Activated CD4-positive, alpha-beta memory T cell treated with anti-CD3 and anti-CD28 coated beads, Interleukin-2, amount 10 ng/mL, durations not matched to agents 7 days and 5 days (primary cell): Measurements from ENCODE around the gene ENTPD7. TPM values are rescaled to one million over a fixed set of nuclear protein-coding genes. Genes with fewer than 3 reads are reported as not detected.
A peak's percentile ranks its signal among the peaks of the same experiment; 100 is the strongest.

ENCODE experiments used
- CTCF ChIA-PET: fragments of 350-600 bp; sonication (Branson Sonifier 250); formaldehyde crosslinking; loops from one replicate; lab custom pipeline; 2021; ENCODE audit warnings: antibody characterized with exemption, inconsistent platforms; lab: Charles Lee
- POLR2A ChIA-PET: fragments of 350-600 bp; sonication (Branson Sonifier 250); formaldehyde crosslinking; loops from one replicate; lab custom pipeline; 2021; ENCODE audit warnings: antibody characterized with exemption; lab: Charles Lee
- DNase-seq: peaks from one replicate; pipeline ENCODE4 v3.0.0-alpha.2; 2020
- H3K27ac Mint-ChIP-seq: one replicate; pipeline ENCODE4 v1.8.0; 2021; ENCODE audit warnings: mild to moderate bottlenecking, mixed read lengths
- H3K27me3 Mint-ChIP-seq: one replicate; pipeline ENCODE4 v1.8.0; 2021; ENCODE audit warnings: mixed read lengths
- H3K36me3 Mint-ChIP-seq: one replicate; pipeline ENCODE4 v1.8.0; 2021; ENCODE audit warnings: low read depth, mixed read lengths
- H3K4me1 Mint-ChIP-seq: one replicate; pipeline ENCODE4 v1.8.0; 2021; ENCODE audit warnings: mixed read lengths
- H3K4me3 Mint-ChIP-seq: one replicate; pipeline ENCODE4 v1.8.0; 2021; ENCODE audit warnings: mild to moderate bottlenecking, mixed read lengths
- H3K9me3 Mint-ChIP-seq: one replicate; pipeline ENCODE4 v1.8.0; 2021; ENCODE audit warnings: mixed read lengths
- total RNA-seq, 2 experiments: library from RNA; stranded (reverse); gene quantifications; one replicate each; pipeline ENCODE4 v1.2.3, GENCODE V29; 2021

The ENTPD7 gene
- total RNA-seq, 2 experiments from 2014 or later: 4.1 to 4.3 TPM

DNA sequence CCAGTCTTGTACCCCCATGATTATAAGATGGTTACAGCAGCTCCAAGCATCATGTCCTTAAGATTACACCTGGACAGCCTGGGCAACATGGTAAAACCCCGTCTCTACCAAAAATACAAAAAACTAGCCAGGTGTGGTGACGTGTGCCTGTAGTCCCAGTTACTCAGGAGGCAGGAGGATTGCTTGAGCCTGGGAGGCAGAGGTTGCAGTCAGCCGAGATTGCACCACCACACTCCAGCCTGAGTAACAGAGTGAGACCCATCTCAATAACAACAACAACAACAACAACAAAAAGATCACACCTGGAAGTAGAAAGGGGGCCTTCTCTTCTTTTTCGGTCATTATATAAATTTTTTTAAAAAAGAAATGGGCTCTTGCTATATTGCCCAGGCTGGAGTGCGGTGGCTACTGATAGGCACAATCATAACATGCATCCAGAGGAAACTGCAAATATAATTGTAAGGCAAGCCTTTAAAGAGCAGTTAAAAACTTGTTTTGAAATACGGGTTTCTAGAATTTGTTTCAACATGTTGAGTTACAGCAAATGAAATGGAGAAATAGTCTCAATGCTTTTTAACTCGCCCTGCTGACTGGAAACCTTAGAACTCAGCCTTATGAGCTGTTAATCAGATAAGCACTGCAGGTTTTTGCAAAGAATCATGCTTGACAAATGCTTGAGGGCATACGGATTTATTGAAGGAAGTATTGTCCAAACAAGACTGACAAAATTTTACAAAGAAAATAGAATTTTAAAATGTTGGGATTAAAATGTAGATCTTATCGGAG, 4.7 kb upstream of the ENTPD7 start:
- no peaks in the 10 kb centered on the region for H3K9me3 Mint-ChIP-seq
- DNase-seq: no peak
- ChIA-PET CTCF (interaction anchor here (1.4 kb wide), 1 partner anchor 41 kb away, joined by 3 read pairs; no protein-coding TSS in a partner anchor), POLR2A (interaction anchor here (1.1 to 1.7 kb wide), 2 partner anchors 33 to 225 kb away, joined by 4 to 9 read pairs; partner anchors contain the start of gene GOT1)
- no peak overlapping the region for H3K4me3 Mint-ChIP-seq
- no peak overlapping the region for H3K27ac Mint-ChIP-seq
- H3K27me3 Mint-ChIP-seq: peaks cover 23% of the 10 kb centered on the region
- no peaks in the 10 kb centered on the region for H3K36me3 Mint-ChIP-seq
- peaks cover 14% of the 10 kb centered on the region for H3K4me1 Mint-ChIP-seq

DNA sequence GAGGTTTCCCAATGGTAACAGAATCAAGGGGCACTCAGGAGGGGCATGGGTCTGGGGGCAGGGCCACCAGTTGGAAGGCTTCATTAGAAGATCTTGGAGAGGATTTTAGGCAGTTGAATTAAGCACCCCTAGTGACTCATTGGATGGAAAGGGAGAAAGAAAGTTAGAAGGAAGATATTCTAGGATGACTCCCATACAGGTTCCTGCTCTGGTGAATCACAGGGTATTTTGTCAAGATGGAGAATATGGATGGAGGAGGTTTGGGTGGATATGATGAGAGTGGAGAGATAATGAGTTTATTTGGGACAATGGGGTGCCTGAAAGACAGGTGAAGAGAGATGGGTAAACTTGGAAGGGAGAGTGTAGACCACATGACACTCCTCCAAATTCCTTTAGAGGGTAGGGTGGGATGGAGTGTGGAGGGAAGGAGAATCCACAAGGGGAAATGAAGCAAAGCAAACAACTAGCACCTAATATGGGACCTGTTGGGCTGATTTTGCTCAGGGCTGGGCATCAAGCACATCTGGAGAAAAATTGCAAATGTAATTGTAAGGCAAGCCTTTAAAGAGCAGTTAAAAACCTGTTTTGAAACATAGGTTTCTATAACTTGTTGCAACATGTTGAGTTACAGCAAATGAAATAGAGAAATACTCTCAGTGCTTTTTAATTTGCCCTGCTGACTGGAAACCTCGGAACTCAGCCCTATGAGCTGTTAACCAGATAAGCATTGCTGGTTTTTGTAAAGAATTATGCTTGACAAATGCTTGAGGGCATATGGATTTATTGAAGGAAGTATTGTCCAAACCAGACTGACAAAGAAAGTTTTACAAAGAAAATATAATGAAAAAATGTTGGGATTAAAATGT, 2.9 kb upstream of the ENTPD7 start:
- no peak overlapping the region for H3K4me3 Mint-ChIP-seq
- H3K36me3 Mint-ChIP-seq: no peaks in the 10 kb centered on the region
- ChIA-PET POLR2A (interaction anchor here (4.5 kb wide), 1 partner anchor 36 kb away, joined by 53 read pairs; the partner anchor contains the start of gene SLC25A28), CTCF (no interaction called here)
- no peak overlapping the region for H3K27ac Mint-ChIP-seq
- no peak for DNase-seq
- peaks cover 19% of the 10 kb centered on the region for H3K27me3 Mint-ChIP-seq
- no peaks in the 10 kb centered on the region for H3K9me3 Mint-ChIP-seq
- peaks cover 21% of the 10 kb centered on the region for H3K4me1 Mint-ChIP-seq

DNA sequence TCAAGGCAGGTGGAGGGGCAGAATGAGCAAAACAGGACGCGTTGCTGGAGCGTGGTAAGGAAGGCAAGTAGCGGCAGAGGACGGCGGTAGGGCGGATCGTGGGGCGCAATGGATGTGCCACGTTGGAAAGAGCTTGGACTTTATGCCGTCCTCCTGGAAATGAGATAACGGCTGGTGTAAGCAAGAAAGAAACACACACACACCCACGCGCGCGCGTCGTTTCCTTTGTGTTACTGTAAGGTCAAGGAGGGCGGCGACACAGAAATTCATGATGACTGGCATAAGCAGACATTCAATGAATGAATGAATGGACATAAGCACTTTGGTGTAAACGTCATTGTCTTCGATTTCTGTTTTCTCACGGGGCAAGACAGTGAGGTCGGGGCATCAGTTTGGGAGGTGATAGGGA, 683 bp upstream of the ENTPD7 start:
- POLR2A ChIA-PET: interaction anchor here (0.9 to 4.5 kb wide), 5 partner anchors 15 to 1524 kb away, joined by 3 to 53 read pairs (median 8); partner anchors contain the start of genes COX15, CUTC, GOT1 and R3HCC1L
- H3K27me3 Mint-ChIP-seq: peaks cover 18% of the 10 kb centered on the region
- H3K27ac Mint-ChIP-seq: peak overlapping the region; percentile 69
- DNase-seq: peak; percentile 49
- H3K4me1 Mint-ChIP-seq: peaks cover 24% of the 10 kb centered on the region
- peak overlapping the region; percentile 84 for H3K4me3 Mint-ChIP-seq
- CTCF ChIA-PET: interaction anchor here (0.8 to 2.1 kb wide), 13 partner anchors 18 to 351 kb away, joined by 3 to 9 read pairs (median 4); partner anchors contain the start of genes COX15, CUTC, DNMBP and GOT1
- H3K9me3 Mint-ChIP-seq: no peaks in the 10 kb centered on the region
- no peaks in the 10 kb centered on the region for H3K36me3 Mint-ChIP-seq

DNA sequence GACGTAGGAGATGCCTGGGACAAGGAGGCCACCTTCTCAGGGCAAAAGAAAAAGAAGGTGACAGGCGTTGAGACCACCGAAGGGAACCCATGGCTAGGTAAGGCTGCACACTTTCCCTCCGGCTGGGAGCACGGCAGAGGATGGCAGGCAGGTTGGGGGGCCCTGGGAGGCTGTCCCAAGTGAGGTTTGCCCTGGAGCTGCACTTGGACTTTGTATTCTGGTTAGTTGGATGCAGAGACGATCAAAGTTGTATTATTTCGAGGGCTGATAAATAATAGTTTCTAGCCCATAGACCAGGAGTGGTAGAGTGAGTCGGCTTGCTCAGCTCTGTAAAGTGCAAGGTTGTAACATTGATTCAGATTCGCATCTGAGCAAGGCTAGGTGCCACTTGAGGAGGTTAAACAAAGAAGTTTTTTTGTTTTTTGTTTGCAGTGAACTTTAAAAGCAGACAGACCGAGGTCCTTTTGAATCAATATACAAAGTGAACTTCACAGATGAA, 608 bp downstream of the ENTPD7 start:
- Mint-ChIP-seq H3K4me1 (peaks cover 24% of the 10 kb centered on the region), H3K27me3 (peaks cover 15% of the 10 kb centered on the region), H3K4me3 (peak overlapping the region; percentile 84), H3K36me3 (no peaks in the 10 kb centered on the region), H3K27ac (no peak overlapping the region), H3K9me3 (no peaks in the 10 kb centered on the region)
- no peak for DNase-seq
- POLR2A ChIA-PET: interaction anchor here (0.9 to 4.5 kb wide), 4 partner anchors 23 to 72 kb away, joined by 3 to 53 read pairs (median 14); partner anchors contain the start of genes COX15, CUTC and SLC25A28
- CTCF ChIA-PET: interaction anchor here (1.0 to 2.1 kb wide), 9 partner anchors 16 to 350 kb away, joined by 3 to 9 read pairs (median 5); partner anchors contain the start of genes COX15, CUTC, DNMBP and GOT1

DNA sequence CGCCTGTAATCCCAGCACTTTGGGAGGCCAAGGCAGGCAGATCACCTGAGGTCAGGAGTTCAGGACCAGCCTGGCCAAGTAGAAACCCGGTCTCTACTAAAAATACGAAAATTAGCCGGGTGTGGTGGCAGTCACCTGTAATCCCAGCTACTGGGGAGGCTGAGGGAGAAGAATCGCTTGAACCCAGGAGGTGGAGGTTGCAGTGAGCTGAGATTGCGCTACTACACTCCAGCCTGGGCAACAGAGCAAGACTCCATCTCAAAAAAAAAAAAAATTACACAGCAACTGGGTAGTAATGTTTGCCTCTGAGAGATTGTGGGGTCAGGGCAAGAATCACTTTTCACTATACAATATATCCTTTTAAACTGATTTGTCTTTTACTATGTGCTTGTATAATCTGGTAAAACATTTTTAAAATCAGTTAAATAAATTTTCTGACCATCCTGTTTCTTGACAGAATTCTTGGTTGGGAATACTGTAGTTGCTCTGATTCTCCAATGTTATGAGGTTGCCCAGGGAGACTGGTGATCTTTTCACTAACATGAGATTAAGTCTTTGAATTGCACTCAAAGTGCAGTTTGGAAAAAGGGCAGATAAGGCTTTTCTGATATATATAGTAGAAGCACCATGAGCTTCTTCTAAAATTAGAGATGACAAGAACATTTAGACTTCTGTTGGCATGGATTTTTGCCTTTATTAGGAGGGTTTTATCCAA, 1.5 kb downstream of the ENTPD7 start:
- Mint-ChIP-seq H3K4me3 (no peak overlapping the region), H3K27ac (no peak overlapping the region), H3K36me3 (peaks cover 2% of the 10 kb centered on the region), H3K4me1 (peaks cover 24% of the 10 kb centered on the region), H3K27me3 (peaks cover 14% of the 10 kb centered on the region), H3K9me3 (no peaks in the 10 kb centered on the region)
- DNase-seq: no peak
- POLR2A ChIA-PET: interaction anchor here (1.0 to 4.5 kb wide), 3 partner anchors 22 to 71 kb away, joined by 3 to 53 read pairs (median 24); partner anchors contain the start of genes COX15, CUTC and SLC25A28
- CTCF ChIA-PET: no interaction called here

DNA sequence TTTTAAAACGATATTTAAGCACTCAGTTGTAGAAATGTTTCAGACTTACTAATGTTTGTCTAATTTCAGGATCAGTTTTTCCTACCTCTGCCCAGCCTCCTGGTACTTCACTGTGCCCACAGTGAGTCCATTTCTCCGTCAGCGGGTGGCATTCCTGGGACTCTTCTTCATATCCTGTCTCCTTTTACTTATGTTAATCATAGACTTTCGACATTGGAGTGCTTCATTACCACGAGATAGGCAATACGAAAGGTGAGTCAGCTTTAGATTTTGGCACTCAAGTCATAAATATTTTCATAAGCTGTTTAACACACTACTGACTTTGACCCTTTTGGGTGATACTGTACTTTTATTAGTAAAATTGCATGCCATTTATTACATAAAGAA, 2.1 kb downstream of the ENTPD7 start:
- H3K9me3 Mint-ChIP-seq: no peaks in the 10 kb centered on the region
- H3K36me3 Mint-ChIP-seq: peaks cover 4% of the 10 kb centered on the region
- DNase-seq: no peak
- peaks cover 24% of the 10 kb centered on the region for H3K4me1 Mint-ChIP-seq
- POLR2A ChIA-PET: no interaction called here
- CTCF ChIA-PET: no interaction called here
- peaks cover 8% of the 10 kb centered on the region for H3K27me3 Mint-ChIP-seq
- no peak overlapping the region for H3K27ac Mint-ChIP-seq
- no peak overlapping the region for H3K4me3 Mint-ChIP-seq

DNA sequence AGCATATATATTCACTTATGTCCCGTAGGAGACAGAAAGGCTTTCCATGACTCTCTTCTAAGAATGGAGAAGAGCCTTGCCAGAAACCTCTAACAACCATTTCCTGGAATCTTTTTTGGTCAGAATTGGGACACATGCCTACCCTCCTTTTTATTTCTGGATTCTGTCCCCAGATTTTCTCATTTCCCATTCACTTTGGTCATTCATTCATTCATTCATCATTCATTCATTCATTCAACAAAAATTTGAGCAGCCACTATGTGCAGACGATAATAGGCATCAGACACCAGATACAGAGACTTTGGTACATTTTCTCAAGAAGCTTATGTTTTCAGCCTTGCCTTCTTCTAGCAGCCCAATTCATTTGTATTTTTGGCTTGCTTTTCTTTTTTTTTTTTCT, 6.0 kb downstream of the ENTPD7 start:
- no peaks in the 10 kb centered on the region for H3K27me3 Mint-ChIP-seq
- H3K27ac Mint-ChIP-seq: no peak overlapping the region
- no peaks in the 10 kb centered on the region for H3K9me3 Mint-ChIP-seq
- no peak for DNase-seq
- ChIA-PET CTCF (no interaction called here), POLR2A (no interaction called here)
- peaks cover 4% of the 10 kb centered on the region for H3K36me3 Mint-ChIP-seq
- H3K4me3 Mint-ChIP-seq: no peak overlapping the region
- peaks cover 3% of the 10 kb centered on the region for H3K4me1 Mint-ChIP-seq

DNA sequence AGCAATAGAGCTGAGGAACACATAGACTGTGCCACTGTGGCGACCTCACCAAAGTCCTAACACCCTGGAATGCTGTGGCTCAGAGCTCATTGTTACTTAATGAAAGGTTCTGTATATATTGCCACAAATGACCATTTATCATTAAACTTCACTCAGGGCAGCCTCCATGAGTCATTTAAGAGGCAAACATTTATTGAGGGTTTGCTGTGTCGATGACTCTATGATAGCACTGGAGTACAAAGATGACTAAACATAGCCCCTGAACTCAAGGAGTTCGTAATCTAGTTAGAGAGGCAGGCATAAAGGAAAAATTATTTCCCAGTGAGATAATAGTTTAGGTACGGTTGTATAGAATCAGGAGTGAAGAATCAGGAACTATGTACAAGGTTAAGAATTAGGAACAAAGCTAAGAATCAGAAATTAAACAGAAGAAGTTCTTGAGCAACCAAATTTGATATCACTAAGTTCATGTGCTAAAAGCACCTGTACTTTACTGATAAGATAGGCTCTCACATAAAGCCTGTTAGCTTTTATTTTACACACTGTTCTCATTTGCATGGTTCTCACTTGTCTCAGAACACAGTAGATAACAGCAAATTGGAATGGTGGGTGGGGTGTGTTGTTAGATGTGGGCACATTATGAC, 7.9 kb downstream of the ENTPD7 start:
- Mint-ChIP-seq H3K36me3 (peaks cover 4% of the 10 kb centered on the region), H3K9me3 (no peaks in the 10 kb centered on the region), H3K4me3 (no peak overlapping the region), H3K27me3 (no peaks in the 10 kb centered on the region), H3K27ac (no peak overlapping the region), H3K4me1 (peaks cover 1% of the 10 kb centered on the region)
- CTCF ChIA-PET: no interaction called here
- DNase-seq: no peak
- POLR2A ChIA-PET: no interaction called here

DNA sequence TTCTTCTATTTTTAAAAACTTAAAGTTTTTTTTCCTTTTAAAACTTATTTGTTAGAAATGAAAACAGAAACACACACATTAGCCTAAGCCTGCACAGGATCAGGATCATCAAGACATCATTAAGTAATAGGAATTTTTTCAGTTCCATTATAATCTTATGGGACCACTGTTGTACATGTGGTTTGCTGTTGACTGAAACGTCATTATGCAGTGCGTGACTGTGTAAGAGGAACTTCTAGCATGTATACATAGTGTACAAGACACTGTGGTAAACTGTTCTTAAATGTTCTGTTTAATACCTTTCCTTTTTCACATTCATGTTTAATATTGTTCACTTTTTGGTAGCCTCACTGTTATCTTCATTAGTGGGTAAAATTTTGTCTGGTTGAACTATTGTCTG, 12.1 kb downstream of the ENTPD7 start:
- POLR2A ChIA-PET: no interaction called here
- no peaks in the 10 kb centered on the region for H3K9me3 Mint-ChIP-seq
- CTCF ChIA-PET: no interaction called here

DNA sequence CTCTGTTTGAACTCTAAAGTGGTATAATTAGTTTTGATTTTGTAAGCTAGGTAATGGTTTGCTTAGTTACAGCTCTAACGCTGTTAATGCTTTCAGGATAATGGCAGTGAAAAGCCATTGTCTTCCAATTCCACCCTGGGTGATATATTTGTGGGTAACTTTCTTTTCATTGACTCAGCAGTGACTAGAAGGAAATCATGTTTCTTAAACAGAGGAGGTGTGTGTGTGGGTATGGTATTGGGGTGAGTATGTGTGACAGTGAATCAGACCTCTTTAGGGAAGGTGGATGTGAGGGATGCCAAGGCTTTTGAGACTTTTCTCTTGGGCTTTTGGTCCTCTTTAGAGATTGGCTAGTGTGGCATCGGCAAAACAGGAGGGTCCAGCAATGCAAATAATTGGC, 13.6 kb downstream of the ENTPD7 start:
- no peak for DNase-seq
- ChIA-PET POLR2A (no interaction called here), CTCF (no interaction called here)
- Mint-ChIP-seq H3K4me1 (peaks cover 7% of the 10 kb centered on the region), H3K9me3 (no peaks in the 10 kb centered on the region), H3K27ac (no peak overlapping the region), H3K27me3 (no peaks in the 10 kb centered on the region), H3K4me3 (no peak overlapping the region), H3K36me3 (peaks cover 7% of the 10 kb centered on the region)

More for the DNA sequence above, 12.1 kb downstream of the ENTPD7 start:
- Mint-ChIP-seq H3K4me3 (no peak overlapping the region), H3K36me3 (peaks cover 3% of the 10 kb centered on the region), H3K27ac (no peak overlapping the region), H3K4me1 (peaks cover 3% of the 10 kb centered on the region), H3K27me3 (no peaks in the 10 kb centered on the region)
- DNase-seq: no peak

DNA sequence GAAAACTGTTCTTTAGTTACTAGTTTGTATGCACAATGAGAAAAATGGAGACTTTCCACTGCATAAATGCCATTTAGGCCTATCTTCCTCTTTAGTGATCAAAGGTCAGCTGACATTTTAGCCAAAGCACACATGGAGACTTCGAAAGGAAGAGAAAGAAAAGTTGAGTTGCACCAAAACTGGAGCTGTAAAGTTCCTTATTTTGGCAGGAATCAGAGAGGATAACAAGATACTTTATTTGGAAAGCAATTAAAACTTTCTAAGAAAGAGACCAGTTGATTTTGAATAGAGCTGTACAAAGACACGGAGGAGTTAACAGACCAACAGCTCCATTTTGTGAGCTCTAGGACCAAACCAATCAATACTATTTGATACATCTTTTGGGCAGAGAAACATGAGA, 14.2 kb downstream of the ENTPD7 start:
- no peak overlapping the region for H3K27ac Mint-ChIP-seq
- H3K4me1 Mint-ChIP-seq: peaks cover 7% of the 10 kb centered on the region
- H3K4me3 Mint-ChIP-seq: no peak overlapping the region
- DNase-seq: no peak
- H3K36me3 Mint-ChIP-seq: peaks cover 7% of the 10 kb centered on the region
- POLR2A ChIA-PET: interaction anchor here (1.2 kb wide), 1 partner anchor 14 kb away, joined by 3 read pairs; the partner anchor contains the start of gene ENTPD7
- H3K27me3 Mint-ChIP-seq: no peaks in the 10 kb centered on the region
- CTCF ChIA-PET: no interaction called here
- no peaks in the 10 kb centered on the region for H3K9me3 Mint-ChIP-seq

DNA sequence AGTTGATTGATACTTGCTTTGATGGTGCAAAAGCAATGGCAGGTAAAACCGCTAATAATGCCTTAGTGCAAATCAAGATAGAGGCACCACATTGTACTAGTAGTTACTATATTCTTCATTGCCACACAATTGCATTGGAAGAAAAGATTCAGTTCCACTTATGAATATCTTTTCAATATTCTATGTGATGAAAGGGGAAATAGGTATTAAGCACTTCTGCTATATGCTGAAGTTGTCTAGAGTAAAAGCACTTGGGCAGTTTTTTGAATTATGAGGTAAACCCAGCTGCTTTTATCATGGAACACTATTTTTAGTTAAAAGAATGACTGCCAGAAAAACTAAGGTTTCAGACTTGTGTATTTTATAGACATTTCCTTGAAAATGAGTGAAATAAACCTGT, 15.5 kb downstream of the ENTPD7 start:
- Mint-ChIP-seq H3K27ac (no peak overlapping the region), H3K4me3 (no peak overlapping the region), H3K27me3 (no peaks in the 10 kb centered on the region), H3K36me3 (peaks cover 9% of the 10 kb centered on the region), H3K4me1 (peaks cover 7% of the 10 kb centered on the region), H3K9me3 (no peaks in the 10 kb centered on the region)
- DNase-seq: no peak
- CTCF ChIA-PET: no interaction called here
- POLR2A ChIA-PET: interaction anchor here (0.6 to 0.8 kb wide), 2 partner anchors 53 to 67 kb away, joined by 3 read pairs; no protein-coding TSS in a partner anchor
